ENCODE data around the gene RALGPS2.
"Not testable (repeated sequence)": the region's sequence is repeated elsewhere in the genome, so short reads cannot be mapped to it uniquely, and the experiment has no call there.

Gene RALGPS2

GRCh38 chr1:178752891-178753290 lies 27.8 kb downstream of the RALGPS2 start (continued):
- TF ChIP-seq ZNF449 (tag by site-specific recombination; IDR thresholded peaks at IDR 0.05) (no peak), TRIM28 (IDR thresholded peaks at IDR 0.05; ENCODE audit: borderline replicate concordance, low read length) (no peak), ZFP37 (tag by site-specific recombination; IDR thresholded peaks at IDR 0.05) (no peak), ZNF416 (tag by site-specific recombination; IDR thresholded peaks at IDR 0.05) (no peak), ZNF23 (tag by site-specific recombination; IDR thresholded peaks at IDR 0.05; ENCODE audit: borderline replicate concordance) (no peak)

- CTCF ChIA-PET = interaction anchor here (1.9 kb wide), 1 partner anchor 212 kb away, joined by 17 read pairs; no protein-coding TSS in a partner anchor
- H3K4me1 ChIP-seq (ENCODE audit: control insufficient read depth, insufficient read depth, low read length); H3K4me3 ChIP-seq (ENCODE audit: low read depth, low read length); H3K9me3 ChIP-seq (ENCODE audit: control insufficient read depth, insufficient read depth, low read depth, low read length); H3K36me3 ChIP-seq (ENCODE audit: control insufficient read depth in 2 of 2, insufficient read depth in 1 of 2, low read length in 2 of 2); POLR2A ChIA-PET; H3K27ac ChIP-seq (ENCODE audit: extremely low read depth, low read depth, low read length); TF ChIP-seq ZNF274 (IDR thresholded peaks at IDR 0.05; ENCODE audit: low read length): not testable (repeated sequence)
- TF ChIP-seq ZNF274 (tag by site-specific recombination; IDR thresholded peaks at IDR 0.05; ENCODE audit: borderline replicate concordance) = peak; percentile 45; the same call in 1 of the 2 replicates
Measured at GRCh38 chr1:178754655-178755256, 29.7 kb downstream of the RALGPS2 start.

GRCh38 chr1:178768423-178768822 lies 43.4 kb downstream of the RALGPS2 start:
- ChIA-PET CTCF (interaction anchor here (0.6 to 1.7 kb wide), 17 partner anchors 12 to 1694 kb away, joined by 3 to 18 read pairs (median 4); no protein-coding TSS in a partner anchor), POLR2A (no interaction called here)
- Histone ChIP-seq H3K4me1 (ENCODE audit: control insufficient read depth, insufficient read depth, low read length) (no peaks in the 10 kb centered on the region), H3K9me3 (ENCODE audit: control insufficient read depth, insufficient read depth, low read depth, low read length) (no peaks in the 10 kb centered on the region), H3K4me3 (ENCODE audit: low read depth, low read length) (no peak overlapping the region), H3K36me3 (ENCODE audit: control insufficient read depth in 2 of 2, insufficient read depth in 1 of 2, low read length in 2 of 2) (no peaks in the 10 kb centered on the region), H3K27ac (ENCODE audit: extremely low read depth, low read depth, low read length) (no peak overlapping the region)
- TF ChIP-seq ZNF654 (tag by site-specific recombination; IDR thresholded peaks at IDR 0.05; ENCODE audit: low read depth) = peak; percentile 75
- TF ChIP-seq ZNF391 (tag by site-specific recombination; IDR thresholded peaks at IDR 0.05; ENCODE audit: borderline replicate concordance, low read depth) = no peak
- peak; percentile 41; the same call in 1 of the 2 replicates for TF ChIP-seq CTCF (tag by site-specific recombination; IDR thresholded peaks at IDR 0.05)
- peak; percentile 72; the same call in 1 of the 2 replicates for TF ChIP-seq ZNF2 (tag by site-specific recombination; IDR thresholded peaks at IDR 0.05)

- Histone ChIP-seq H3K27ac (ENCODE audit: extremely low read depth, low read depth, low read length) (no peak overlapping the region), H3K36me3 (ENCODE audit: control insufficient read depth in 2 of 2, insufficient read depth in 1 of 2, low read length in 2 of 2) (no peaks in the 10 kb centered on the region), H3K4me3 (ENCODE audit: low read depth, low read length) (no peak overlapping the region), H3K9me3 (ENCODE audit: control insufficient read depth, insufficient read depth, low read depth, low read length) (no peaks in the 10 kb centered on the region), H3K4me1 (ENCODE audit: control insufficient read depth, insufficient read depth, low read length) (no peaks in the 10 kb centered on the region)
- ChIA-PET CTCF (interaction anchor here (0.6 to 6.8 kb wide), 7 partner anchors 11 to 794 kb away, joined by 3 to 87 read pairs (median 4); no protein-coding TSS in a partner anchor), POLR2A (no interaction called here)
- no peak for TF ChIP-seq TSHZ1 (tag by site-specific recombination; IDR thresholded peaks at IDR 0.05; ENCODE audit: borderline replicate concordance)
- TF ChIP-seq ZNF148 (tag by site-specific recombination; IDR thresholded peaks at IDR 0.05; ENCODE audit: borderline replicate concordance) = no peak
Measured at GRCh38 chr1:178772952-178773351, 47.9 kb downstream of the RALGPS2 start.

Data from HEK293 (cell line).